Activated CD4-positive, CD25-positive, alpha-beta regulatory T cell treated with anti-CD3 and anti-CD28 coated beads, Interleukin-2, amount 50 U/mL, for 16 hours (primary cell): ENCODE results near the gene SCGB1D2.
"Not testable (repeated sequence)": the region's sequence is repeated elsewhere in the genome, so short reads cannot be mapped to it uniquely, and the experiment has no call there.

Experiments
- DNase-seq: peaks from one replicate; pipeline ENCODE4 v3.0.0-alpha.2; 2020; ENCODE audit warnings: low read depth, low spot score

SCGB1D2 gene, protein sequence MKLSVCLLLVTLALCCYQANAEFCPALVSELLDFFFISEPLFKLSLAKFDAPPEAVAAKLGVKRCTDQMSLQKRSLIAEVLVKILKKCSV

DNA sequence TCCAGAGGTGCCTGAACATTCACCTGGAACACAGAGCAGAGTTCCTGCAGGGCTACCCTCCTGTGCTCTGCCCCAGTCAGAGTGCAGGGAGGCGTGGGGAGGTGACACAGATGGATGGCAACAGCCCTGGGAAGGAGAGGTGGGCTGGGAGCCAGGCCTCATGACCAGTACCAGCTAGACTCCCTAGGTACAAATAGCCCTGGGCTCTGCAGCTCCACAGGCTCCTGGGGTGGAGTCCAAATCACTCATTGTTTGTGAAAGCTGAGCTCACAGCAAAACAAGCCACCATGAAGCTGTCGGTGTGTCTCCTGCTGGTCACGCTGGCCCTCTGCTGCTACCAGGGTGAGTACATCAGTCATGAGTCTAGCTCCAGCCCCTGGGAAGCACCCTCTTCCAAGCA, at the start of gene SCGB1D2:
Gene SCGB1D2, plus strand, starts transcription at position 219 of the 400 bp plus-strand sequence. Its CDS starts 69 bp downstream, at position 288.
- no peak for DNase-seq

DNA sequence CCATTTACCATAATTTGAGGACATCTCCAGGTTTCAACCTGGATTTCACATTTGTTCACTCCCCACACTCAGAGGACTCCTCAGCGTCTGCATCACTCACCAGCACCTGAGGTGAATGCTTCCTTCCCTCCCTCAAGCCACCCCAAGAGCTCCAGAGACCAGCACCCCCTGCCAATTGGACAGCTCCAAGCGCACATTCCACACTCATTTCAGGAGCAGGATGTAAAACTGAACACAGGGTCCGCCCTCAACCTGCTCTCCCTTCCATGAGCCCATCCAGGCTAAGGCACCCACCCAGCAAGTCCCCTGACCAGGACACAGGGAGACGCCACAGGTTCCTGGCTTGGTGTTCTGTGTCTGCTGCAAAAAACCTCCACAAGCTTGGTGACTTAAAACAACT, 48.1 kb upstream of the SCGB1D2 start:
- no peak for DNase-seq

DNA sequence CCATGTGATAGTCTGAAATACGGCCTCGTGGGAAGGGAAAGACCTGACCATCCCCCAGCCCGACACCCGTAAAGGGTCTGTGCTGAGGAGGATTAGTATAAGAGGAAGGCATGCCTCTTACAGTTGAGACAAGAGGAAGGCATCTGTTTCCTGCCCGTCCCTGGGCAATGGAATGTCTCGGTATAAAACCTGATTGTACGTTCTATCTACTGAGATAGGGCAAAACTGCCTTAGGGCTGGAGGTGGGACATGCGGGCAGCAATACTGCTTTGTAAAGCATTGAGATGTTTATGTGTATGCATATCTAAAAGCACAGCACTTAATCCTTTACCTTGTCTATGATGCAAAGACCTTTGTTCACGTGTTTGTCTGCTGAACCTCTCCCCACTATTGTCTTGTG, 47.0 kb upstream of the SCGB1D2 start:
- not testable (repeated sequence) for DNase-seq

DNA sequence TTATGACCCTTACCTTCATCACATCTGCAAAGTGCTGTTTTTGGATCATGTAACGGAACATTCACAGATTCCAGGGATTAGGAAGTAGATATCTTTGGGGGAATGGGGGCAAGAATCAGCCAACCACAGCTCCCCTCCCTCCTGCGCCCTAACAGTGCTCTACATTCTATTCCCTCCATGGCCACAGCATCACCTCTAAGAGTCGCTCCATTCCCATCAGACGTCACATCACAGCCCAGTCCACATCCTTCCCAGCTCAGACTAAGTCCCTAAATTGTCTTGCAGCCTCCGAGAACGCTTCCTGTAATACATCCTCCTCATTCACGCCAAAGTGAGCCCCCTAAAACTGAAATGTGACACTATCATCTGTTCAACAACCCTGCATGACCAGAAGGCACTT, 46.1 kb upstream of the SCGB1D2 start:
- no peak for DNase-seq

DNA sequence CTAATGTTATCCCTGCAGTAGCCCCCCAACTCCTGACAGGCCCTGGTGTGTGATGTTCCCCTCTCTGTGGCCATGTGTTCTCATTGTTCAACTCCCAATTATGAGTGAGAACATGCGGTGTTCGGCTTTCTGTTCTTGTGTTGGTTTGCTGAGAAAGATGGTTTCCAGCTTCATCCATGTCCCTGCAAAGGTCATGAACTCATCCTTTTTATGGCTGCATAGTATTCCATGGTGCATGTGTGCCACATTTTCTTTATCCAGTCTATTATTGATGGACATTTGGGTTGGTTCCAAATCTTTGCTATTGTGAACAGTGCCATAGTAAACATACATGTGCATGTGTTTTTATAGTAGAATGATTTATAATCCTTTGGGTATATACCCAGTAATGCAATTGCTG, 44.6 kb upstream of the SCGB1D2 start:
- not testable (repeated sequence) for DNase-seq

DNA sequence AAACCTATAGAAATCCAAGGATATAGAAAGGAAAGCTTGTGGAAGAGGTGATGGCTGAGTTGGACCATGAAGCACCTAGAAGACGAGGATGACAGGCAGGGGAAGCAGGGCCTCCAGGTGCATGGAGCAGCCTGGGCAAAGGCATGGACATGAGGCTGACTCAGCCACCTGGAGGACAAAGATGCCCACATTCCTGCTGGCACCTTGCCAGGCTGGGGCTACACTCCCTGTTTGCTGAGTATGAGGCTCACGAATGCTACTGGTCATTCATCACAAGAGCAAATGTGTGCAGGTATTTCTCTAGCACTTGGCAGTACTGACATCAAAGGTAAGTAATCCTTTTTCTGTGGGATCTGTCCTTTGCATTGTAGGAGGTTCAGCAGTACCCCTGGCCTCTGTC, 40.7 kb upstream of the SCGB1D2 start:
- DNase-seq: no peak

DNA sequence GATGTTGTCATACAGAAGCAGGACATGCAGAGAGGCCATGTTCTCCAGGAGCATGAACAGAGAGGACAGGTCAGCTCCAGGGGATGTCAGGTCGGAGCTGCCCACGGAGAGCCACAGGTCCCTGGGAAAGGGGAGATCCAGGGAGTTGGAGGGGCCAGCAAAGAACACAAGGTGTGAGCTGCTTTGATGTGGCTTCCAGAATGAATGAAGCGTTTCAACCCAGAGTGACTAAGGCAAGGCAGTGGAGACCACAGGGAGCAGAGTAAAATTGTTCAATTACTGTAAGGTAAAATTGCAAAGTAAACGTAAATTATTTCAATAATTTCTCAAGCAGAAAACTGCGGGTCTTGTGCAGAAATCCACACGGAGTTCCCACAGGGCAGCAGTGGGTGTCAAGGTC, 39.1 kb upstream of the SCGB1D2 start:
- DNase-seq: no peak

DNA sequence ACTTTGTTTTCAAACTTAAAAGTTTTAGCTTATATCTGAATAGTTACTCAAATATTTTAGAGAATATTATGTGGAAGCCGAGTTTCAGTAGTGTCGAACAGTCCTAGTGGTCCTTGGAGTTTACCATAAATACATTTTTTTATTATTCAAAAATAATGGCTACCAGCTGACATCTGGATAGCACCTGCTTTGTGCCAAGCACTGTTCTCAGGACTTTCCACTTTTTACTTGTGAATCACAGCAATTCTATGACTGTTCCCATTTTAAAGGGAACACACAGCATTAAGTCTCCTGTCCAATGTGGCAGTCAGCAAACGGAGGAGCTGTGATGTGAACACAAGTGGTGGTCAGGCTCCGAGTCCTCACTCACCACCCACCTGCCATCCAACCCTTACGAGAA, 37.6 kb upstream of the SCGB1D2 start:
- no peak for DNase-seq

DNA sequence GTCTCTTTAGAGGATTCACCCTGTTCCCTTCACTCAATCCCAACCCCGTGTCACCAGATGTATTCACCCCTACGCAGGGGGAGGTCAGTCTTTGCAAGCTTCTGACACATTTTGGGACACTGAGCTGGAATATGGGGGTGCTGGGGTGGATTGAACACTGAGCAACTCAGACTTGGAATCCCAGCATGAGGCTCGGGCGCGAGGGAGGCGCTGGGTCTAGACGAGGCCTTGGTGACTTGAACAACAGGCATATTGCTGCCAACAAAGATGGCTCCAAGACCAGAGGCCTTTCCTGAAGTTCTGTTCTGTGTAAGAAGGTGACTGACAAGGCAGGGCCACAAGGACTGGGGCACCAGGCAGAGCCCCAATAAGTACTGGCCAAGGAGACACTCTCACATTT, 36.6 kb upstream of the SCGB1D2 start:
- DNase-seq: no peak

DNA sequence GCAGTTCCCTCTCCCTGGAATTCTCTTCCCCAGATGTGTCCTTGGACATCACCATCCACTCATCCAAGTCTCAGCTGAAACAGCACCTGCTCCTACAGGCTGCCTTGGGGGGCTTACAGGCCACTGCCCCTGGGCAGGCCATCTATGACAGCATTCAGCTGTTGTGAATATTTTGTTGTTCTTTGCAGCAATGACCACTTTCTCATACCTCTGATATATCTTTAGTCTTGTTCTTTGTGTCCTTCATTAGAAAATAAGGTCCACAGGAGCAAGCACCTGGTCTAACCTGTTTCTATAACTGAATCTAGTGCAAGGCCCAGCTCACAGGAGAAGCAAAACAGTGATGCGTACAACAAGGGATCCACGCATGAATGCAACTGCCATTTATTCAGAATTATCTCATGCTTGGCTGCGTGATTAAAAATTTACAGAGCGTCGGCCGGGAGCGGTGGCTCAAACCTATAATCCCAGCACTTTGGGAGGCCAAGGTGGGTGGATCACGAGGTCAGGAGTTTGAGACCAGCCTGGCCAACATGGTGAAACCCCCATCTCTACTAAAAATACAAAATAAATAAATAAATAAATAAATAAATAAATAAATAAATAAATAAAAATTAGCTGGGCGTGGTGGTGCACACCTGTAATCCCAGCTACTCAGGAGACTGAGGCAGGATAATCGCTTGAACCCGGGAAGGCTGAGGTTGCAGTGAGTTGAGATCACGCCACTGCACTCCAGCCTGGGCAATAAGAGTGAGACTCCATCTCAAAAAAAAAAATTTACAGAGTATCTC, 35.6 kb upstream of the SCGB1D2 start:
- DNase-seq: not testable (repeated sequence)

DNA sequence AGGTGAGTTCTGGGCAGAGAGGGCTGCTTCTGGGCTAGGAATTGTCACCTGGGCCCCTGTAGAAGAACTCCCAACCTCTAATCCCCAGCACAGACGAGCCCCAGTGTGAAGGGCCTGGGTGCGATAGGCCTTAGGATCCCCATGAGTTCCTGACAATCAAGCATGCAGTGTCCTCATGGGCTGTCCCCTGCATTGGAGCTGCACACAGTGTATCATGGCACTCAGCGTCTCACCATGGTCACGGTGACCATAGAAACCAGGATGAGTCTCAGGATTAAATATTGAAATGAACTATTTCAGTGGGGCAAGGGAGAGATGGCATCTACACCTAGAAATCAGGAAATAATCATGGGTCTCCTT, 33.3 kb upstream of the SCGB1D2 start:
- DNase-seq: no peak

DNA sequence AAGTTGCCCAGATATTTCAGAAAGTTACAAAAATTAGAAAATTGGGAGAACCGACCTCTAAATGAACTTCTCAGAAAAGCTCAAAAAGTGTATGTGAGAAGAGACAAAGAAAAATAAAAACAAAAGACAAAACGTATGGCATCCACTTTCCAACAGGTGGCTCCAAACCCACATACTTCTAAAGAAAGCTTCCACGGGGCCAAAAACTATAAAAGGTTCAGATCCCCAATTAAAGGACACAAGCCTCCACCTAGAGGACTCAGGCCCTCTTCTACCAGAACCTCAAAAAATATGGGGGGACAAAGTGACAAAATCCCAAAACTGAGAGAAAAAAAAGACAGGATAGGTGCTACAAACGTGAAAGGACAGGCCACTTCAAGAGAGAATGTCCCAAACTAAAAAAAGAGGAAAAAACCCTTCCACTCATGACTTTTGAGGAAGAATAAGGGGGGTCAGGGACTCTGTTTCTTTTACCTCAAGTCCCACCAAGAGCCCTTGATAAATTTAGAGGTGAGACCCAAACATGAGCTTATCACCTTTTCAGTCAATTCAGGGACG, 24.8 kb upstream of the SCGB1D2 start:
- DNase-seq: no peak

DNA sequence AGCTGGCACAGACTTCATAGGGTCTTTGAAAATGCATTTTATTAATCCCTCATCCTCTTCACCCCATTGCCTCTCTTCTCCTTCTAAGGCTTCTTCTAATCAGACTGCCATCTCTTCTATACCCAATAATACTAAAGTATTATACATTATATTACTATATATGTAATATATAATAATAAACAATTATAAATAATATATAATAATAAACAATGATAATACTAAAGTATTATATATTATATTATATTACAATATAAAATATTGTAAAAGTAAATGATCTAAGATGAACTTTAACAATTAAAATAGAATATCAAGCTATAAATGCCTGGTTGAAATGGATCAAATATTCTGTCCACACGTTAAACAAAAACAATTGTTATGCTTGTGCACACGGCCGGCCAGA, 20.5 kb upstream of the SCGB1D2 start:
- no peak for DNase-seq

DNA sequence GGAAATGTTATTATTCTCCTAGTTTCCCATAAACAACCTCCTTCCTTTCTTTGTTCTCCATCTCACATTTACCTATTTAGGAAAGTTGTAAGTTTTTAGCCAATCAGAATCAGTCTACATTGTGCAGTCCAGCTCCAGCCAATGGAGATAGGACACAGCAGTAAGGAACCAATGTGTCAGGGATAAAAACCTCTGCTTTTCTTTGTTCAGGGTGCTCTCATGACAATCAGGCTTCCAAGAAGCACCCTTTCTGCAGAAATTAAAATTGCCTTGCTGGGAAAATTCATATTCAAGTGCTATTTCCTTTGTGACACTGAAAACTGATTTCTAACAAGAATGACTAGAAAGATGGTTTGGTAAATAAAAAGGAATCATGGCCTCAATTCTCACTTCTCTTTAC, 18.9 kb upstream of the SCGB1D2 start:
- no peak for DNase-seq

DNA sequence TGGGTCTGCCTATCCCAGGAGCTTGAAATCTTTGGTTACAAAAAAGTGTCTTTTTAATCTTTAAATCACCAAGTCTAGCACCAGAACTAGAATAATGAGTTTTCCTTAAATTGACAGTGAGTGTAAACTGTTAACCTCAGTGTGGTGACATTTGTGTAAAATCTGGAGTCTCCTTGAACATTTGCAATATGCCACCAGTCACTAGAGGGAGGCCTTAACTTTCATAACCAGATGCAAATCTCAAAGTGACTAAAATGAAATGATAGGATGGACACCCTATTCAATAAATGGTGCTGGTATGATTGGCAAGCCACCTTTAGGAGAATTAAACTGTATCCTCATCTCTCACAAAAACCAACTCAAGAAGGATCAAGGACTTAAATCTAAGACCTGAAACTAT, 8.3 kb upstream of the SCGB1D2 start:
- DNase-seq: no peak

DNA sequence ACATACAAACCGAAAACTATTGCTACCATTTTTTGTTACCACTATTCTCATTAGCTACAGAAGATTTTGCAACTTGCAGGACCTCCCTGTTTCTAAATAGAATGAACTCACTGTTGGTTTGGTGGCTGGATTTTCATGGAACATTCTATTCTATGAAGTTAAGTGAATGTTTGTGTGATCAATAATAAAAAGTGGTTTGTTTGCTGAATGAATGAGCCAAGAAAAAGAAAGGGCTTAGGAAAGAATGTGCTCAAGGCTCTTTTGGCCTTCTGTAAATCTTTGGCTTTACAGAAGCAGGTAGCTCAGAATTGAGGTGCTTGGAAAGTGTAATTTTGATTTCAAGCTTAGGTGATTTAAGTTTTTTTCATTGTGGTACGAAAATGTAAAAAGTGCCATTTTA, 5.9 kb upstream of the SCGB1D2 start:
- DNase-seq: no peak

DNA sequence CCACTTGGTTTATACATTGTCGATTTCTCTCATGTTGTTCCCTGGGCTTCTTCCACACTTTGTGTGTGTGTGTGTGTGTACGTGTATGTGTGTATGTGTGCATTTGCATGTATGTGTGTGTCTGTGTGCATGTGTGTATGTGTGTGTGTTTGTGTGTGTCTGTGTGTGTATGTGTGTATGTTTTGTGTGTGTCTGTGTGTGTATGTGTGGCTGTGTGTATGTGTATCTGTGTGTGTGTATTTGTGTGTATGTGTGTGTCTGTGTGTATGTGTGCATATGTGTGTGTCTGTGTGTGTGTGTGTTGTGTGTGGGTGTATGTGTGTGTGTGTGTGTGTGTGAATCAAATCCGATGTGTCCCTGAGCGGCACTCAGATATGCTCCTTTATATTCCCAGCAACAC, 4.5 kb upstream of the SCGB1D2 start:
- DNase-seq: no peak

DNA sequence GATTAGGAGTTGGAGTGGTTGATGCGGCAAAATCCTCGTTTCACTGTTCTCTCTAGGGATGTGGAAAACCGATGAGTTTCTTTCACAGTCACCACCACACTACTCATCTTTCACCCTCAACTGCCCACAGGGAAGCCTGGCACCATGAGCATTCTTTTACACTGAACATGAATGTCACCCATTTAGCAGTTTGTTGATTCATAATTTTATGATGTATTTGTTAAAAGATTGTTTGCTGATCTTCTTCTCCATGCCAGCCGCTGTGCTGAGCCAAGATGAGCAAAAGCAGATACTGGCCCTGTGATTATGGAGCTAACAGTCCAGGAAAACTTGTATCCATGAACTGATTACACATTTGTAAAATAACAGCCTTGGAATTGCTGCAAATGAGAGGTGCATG, 3.9 kb upstream of the SCGB1D2 start:
- no peak for DNase-seq

DNA sequence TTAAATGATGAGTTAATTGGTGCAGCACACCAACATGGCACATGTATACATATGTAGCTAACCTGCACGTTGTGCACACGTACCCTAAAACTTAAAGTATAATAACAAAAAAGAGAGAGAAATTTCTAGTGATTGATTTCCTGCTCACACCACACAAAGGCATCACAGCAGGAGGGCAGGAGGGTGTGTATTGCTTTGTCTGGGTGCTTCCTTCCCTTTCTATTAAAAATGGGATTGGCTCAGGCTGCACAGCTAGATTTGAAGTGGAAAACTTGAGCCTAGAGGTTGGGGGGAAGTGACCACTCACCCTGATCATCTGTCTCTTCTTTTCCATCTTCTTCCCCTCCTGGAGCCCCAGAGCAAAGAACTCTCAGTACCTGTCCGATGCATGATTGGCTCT, 944 bp upstream of the SCGB1D2 start:
- no peak for DNase-seq

DNA sequence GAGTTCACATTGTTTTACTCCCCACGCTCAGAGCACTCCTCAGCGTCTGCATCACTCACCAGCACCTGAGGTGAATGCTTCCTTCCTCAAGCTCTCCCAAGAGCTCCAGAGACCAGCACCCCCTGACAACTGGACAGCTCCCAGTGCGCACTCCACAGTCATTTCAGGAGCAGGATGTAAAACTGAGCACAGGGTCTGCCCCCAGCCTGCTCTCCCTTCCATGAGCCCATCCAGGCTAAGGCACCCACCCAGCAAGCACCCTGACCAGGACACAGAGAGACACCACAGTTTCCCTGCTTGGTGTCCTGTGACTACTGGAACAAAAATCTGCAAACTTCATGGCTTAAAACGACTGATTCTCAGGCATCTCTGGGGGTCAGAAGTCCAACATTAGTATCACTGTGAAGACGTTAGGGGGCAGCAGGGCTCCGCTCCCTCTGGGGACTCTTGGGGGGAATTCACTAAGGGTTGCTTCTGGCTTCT, 3.3 kb downstream of the SCGB1D2 start:
- no peak for DNase-seq

DNA sequence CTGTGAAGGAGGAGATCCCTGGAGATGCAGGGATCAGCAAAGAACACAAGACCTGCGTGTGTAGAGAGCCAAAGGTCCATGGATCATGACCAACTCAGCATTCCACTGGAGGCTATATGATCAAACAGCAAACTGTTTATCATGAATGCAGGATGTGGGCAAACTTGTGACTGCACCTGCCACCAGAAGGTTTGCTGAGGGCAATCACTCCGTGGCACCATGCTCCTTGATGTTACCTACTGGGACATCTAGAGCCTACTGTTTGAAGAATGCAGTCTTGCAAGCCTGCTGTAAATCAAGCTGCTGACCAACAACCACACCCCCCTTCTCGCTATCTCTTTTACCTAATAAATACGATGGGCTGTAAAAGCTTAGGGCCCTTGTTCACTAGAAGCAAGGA, 9.7 kb downstream of the SCGB1D2 start:
- no peak for DNase-seq

DNA sequence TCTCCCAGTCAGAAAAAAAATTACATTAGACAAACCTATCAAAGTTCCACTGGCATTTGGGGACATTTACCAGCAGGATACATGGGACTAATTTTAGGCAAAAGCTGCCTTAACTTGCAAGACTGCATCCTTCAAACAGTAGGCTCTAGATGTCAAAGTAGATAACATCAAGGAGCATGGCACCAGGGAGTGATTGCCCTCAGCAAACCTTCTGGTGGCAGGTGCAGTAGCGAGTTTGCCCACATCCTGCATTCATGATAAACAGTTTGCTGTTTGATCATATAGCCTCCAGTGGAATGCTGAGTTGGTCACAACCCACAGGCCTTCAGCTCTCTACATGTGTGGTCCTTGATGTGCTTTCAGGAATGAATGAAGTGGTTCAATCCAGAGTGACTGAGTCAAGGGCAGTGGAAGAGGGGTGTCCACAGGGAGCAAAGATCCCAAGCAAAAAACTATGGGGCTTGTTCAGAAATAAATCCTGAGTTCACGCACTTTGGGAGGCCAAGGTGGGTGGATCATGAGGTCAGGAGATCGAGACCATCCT, 12.0 kb downstream of the SCGB1D2 start:
- DNase-seq: no peak

DNA sequence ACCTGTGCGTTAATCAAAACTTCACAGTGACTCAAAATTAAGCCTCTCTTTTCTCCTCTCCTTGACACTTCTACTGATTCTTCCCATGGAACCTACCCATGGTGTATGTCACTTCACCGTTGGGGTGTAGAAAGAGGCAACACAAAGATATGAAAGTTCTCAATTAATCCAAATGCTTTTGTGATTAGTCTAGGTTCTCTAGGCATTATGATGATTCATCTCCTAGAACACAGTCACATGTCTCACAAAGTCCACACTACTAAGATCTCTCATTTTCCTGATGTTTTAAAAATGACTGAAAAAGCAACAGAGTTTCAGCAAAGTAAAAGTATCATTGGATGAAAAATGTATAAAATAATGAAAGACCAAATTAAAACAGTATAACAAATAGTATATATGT, 14.2 kb downstream of the SCGB1D2 start:
- no peak for DNase-seq
